ENCODE data around the gene INPP5F.

The INPP5F gene

GRCh38 chr10:119834188-119834587 lies 108.3 kb downstream of the INPP5F start:
- TF ChIP-seq CTCF (IDR thresholded peaks at IDR 0.05; ENCODE audit: insufficient read depth, low read length, poor library complexity, severe bottlenecking), result no peak
- no peak for TF ChIP-seq EZH2phosphoT487 (conservative IDR thresholded peaks at IDR 0.05; ENCODE audit: low read length)
- H4K20me1 ChIP-seq (ENCODE audit: low read depth, low read length), result no peaks in the 10 kb centered on the region
- H3K79me2 ChIP-seq (ENCODE audit: insufficient read depth, low read length), result no peaks in the 10 kb centered on the region
- H3F3A ChIP-seq (ENCODE audit: insufficient read depth), result peaks cover 5% of the 10 kb centered on the region
- no peak overlapping the region for H3K9ac ChIP-seq (ENCODE audit: low read length)
- no peak overlapping the region for H3K4me2 ChIP-seq (ENCODE audit: low read depth, low read length, poor library complexity, severe bottlenecking)
- peaks cover 58% of the 10 kb centered on the region for H3K36me3 ChIP-seq (ENCODE audit: low read length)
- no peaks in the 10 kb centered on the region for H3K9me2 ChIP-seq (replicated peaks; ENCODE audit: insufficient read depth, low read length)
- H3K27me3 ChIP-seq (ENCODE audit: low read length), result no peaks in the 10 kb centered on the region
- H2AFZ ChIP-seq (ENCODE audit: low read depth, low read length, severe bottlenecking), result no peak overlapping the region
- no peaks in the 10 kb centered on the region for H3K9me3 ChIP-seq (ENCODE audit: insufficient read depth, low read length)
- H3K4me3 ChIP-seq (ENCODE audit: insufficient read depth, low read length, poor library complexity, severe bottlenecking), result no peak overlapping the region
- H3K27ac ChIP-seq (ENCODE audit: low read depth, low read length), result no peak overlapping the region

- no peaks in the 10 kb centered on the region for H3K9me2 ChIP-seq (replicated peaks; ENCODE audit: insufficient read depth, low read length)
- H3K27me3 ChIP-seq (ENCODE audit: low read length), result no peaks in the 10 kb centered on the region
- H3K27ac ChIP-seq (ENCODE audit: low read depth, low read length), result no peak overlapping the region
- H3K79me2 ChIP-seq (ENCODE audit: insufficient read depth, low read length), result no peaks in the 10 kb centered on the region
- no peaks in the 10 kb centered on the region for H4K20me1 ChIP-seq (ENCODE audit: low read depth, low read length)
- H3K4me2 ChIP-seq (ENCODE audit: low read depth, low read length, poor library complexity, severe bottlenecking), result no peak overlapping the region
- H2AFZ ChIP-seq (ENCODE audit: low read depth, low read length, severe bottlenecking), result no peak overlapping the region
- H3F3A ChIP-seq (ENCODE audit: insufficient read depth), result 0 out of 2 replicates have a peak, but pooled peaks cover 5% of the 10 kb centered on the region
- H3K36me3 ChIP-seq (ENCODE audit: low read length), result peaks cover 63% of the 10 kb centered on the region
- no peak overlapping the region for H3K4me3 ChIP-seq (ENCODE audit: insufficient read depth, low read length, poor library complexity, severe bottlenecking)
- no peaks in the 10 kb centered on the region for H3K9me3 ChIP-seq (ENCODE audit: insufficient read depth, low read length)
- H3K9ac ChIP-seq (ENCODE audit: low read length), result no peak overlapping the region
- no peak for TF ChIP-seq EZH2phosphoT487 (conservative IDR thresholded peaks at IDR 0.05; ENCODE audit: low read length)
- no peak for TF ChIP-seq CTCF (IDR thresholded peaks at IDR 0.05; ENCODE audit: insufficient read depth, low read length, poor library complexity, severe bottlenecking)
These were observed 119.8 kb downstream of the INPP5F start for GRCh38 chr10:119845656-119846055.

GRCh38 chr10:119849031-119849789 lies 123.4 kb downstream of the INPP5F start:
- Histone ChIP-seq H3K9me2 (replicated peaks; ENCODE audit: insufficient read depth, low read length) (no peaks in the 10 kb centered on the region), H3K79me2 (ENCODE audit: insufficient read depth, low read length) (no peaks in the 10 kb centered on the region), H3K4me2 (ENCODE audit: low read depth, low read length, poor library complexity, severe bottlenecking) (no peak overlapping the region), H4K20me1 (ENCODE audit: low read depth, low read length) (no peaks in the 10 kb centered on the region), H3K27me3 (ENCODE audit: low read length) (no peaks in the 10 kb centered on the region), H3K36me3 (ENCODE audit: low read length) (peaks cover 67% of the 10 kb centered on the region), H3K9ac (ENCODE audit: low read length) (no peak overlapping the region), H3K4me3 (ENCODE audit: insufficient read depth, low read length, poor library complexity, severe bottlenecking) (no peak overlapping the region), H3K9me3 (ENCODE audit: insufficient read depth, low read length) (no peaks in the 10 kb centered on the region), H3F3A (ENCODE audit: insufficient read depth) (0 out of 2 replicates have a peak, but pooled peaks cover 5% of the 10 kb centered on the region), H3K27ac (ENCODE audit: low read depth, low read length) (no peak overlapping the region), H2AFZ (ENCODE audit: low read depth, low read length, severe bottlenecking) (no peak overlapping the region)
- no peak for TF ChIP-seq EZH2phosphoT487 (conservative IDR thresholded peaks at IDR 0.05; ENCODE audit: low read length)
- no peak for TF ChIP-seq CTCF (IDR thresholded peaks at IDR 0.05; ENCODE audit: insufficient read depth, low read length, poor library complexity, severe bottlenecking)

Measured in SU-DHL-6 (cell line).